GM15510 (cell line): ENCODE data around the gene SOX11.

ENCODE experiments used
- POLR2A ChIP-seq: IDR thresholded peaks from 3 replicates; pipeline ENCODE4 v1.6.1; 2011; ENCODE audit warnings: borderline replicate concordance; ENCODE audit not compliant: insufficient read length; ENCODE audit errors: extremely low read depth

SOX11 gene

GRCh38 chr2:5691985-5692529, at the start of gene SOX11:
Gene SOX11, plus strand, starts transcription at chr2:5692384. Its CDS starts 338 bp downstream, at chr2:5692722.
- TF ChIP-seq POLR2A: no peak

GRCh38 chr2:5657231-5657630, 35.0 kb upstream of the SOX11 start:
- no peak for TF ChIP-seq POLR2A

GRCh38 chr2:5660591-5660990, 31.6 kb upstream of the SOX11 start:
- no peak for TF ChIP-seq POLR2A

GRCh38 chr2:5661362-5661761, 30.8 kb upstream of the SOX11 start:
- TF ChIP-seq POLR2A: no peak

- TF ChIP-seq POLR2A: no peak
These were observed 27.9 kb upstream of the SOX11 start for GRCh38 chr2:5664278-5664681.

- TF ChIP-seq POLR2A: no peak
These were observed 27.1 kb upstream of the SOX11 start for GRCh38 chr2:5665066-5665465.

GRCh38 chr2:5666798-5667197, 25.4 kb upstream of the SOX11 start:
- no peak for TF ChIP-seq POLR2A

GRCh38 chr2:5668682-5669250, 23.4 kb upstream of the SOX11 start:
- no peak for TF ChIP-seq POLR2A

- TF ChIP-seq POLR2A: no peak
These were observed 19.4 kb upstream of the SOX11 start for GRCh38 chr2:5672749-5673144.

- no peak for TF ChIP-seq POLR2A
These were observed 18.8 kb upstream of the SOX11 start for GRCh38 chr2:5673145-5674025.

GRCh38 chr2:5674026-5674340, 18.2 kb upstream of the SOX11 start:
- no peak for TF ChIP-seq POLR2A

GRCh38 chr2:5677133-5677532, 15.1 kb upstream of the SOX11 start:
- no peak for TF ChIP-seq POLR2A

- no peak for TF ChIP-seq POLR2A
These were observed 8.7 kb upstream of the SOX11 start for GRCh38 chr2:5683471-5683870.

GRCh38 chr2:5685225-5685624, 7.0 kb upstream of the SOX11 start:
- no peak for TF ChIP-seq POLR2A

GRCh38 chr2:5686068-5686467, 6.1 kb upstream of the SOX11 start:
- TF ChIP-seq POLR2A: no peak

GRCh38 chr2:5686536-5686935, 5.6 kb upstream of the SOX11 start:
- no peak for TF ChIP-seq POLR2A

- no peak for TF ChIP-seq POLR2A
These were observed 2.4 kb upstream of the SOX11 start for GRCh38 chr2:5689750-5690149.

- no peak for TF ChIP-seq POLR2A
These were observed 1.9 kb upstream of the SOX11 start for GRCh38 chr2:5690286-5690685.
